Iris pigment epithelial cell (primary cell): Measurements from ENCODE around the gene TMEM178B.
A peak's percentile ranks its signal among the peaks of the same experiment; 100 is the strongest.
"Not testable (repeated sequence)": the region's sequence is repeated elsewhere in the genome, so short reads cannot be mapped to it uniquely, and the experiment has no call there.

Source experiments
- DNase-seq: peaks from one replicate; pipeline ENCODE4 v3.0.0-alpha.2; 2011; ENCODE audit warnings: low read depth

The TMEM178B gene

DNA sequence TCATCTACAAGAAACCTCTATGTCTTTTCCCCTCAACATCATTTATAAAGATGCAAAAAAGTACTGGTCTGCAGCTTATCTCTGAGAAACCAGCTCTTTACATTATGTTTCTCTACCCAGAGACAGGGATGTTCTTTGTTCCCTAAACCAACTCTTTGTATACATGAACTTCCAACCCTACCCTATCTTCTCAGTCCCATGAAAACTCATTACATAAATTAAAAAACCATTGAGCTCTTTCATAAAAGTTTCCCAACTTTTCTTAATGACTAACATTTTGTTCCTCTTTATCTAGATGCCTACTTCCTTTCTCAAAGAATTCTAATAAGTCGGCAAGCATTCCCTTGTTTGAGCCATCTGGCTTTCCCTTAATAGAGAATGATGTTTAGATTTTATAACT lies 284.5 kb downstream of the TMEM178B start:
- DNase-seq, result no peak

DNA sequence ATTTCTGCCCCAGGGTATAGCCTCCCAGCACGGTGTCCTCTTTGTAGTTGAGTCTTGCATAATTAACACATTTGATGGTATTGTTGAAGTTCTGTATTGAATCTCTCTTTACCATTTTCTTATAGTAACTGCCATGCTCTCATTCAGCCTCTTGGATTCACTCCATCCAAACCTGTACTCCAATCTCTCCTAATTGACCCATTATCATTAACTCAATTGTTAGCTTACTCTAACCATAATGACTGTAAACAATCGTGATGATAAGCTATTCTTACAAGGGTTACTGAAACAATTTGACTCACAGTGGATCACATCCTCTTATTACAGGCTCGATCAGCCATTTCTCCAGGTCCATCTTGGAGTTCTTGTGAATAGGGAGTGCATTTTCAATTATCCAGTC lies 285.4 kb downstream of the TMEM178B start:
- DNase-seq, result no peak

DNA sequence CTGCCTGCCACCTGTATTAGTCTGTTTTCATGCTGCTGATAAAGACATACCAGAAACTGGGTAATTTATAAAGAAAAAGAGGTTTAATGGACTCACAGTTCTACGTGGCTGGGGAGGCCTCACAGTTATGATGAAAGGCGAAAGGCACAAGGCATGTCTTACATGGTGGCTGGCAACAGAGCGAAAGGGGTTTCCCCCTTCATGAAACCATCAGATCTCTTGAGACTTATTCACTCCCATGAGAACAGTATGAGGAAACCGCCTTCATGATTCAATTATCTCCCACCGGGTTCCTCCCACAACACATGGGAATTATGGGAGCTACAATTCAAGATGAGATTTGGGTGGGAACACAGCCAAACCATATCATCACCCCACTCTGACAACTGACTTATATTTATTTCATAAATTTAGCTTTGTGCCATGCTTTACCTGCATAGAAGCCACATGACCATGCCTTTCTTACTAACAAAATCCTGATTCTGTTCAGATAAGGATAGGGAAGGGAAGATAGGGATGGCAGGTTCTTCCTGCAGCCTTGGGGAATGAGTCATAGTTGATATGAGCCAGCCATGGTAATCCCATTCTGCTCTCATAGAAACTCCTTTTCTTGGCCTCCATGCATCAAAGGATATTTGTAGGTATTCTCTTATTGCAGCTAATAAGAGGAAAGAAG lies 286.0 kb downstream of the TMEM178B start:
- DNase-seq, result no peak

DNA sequence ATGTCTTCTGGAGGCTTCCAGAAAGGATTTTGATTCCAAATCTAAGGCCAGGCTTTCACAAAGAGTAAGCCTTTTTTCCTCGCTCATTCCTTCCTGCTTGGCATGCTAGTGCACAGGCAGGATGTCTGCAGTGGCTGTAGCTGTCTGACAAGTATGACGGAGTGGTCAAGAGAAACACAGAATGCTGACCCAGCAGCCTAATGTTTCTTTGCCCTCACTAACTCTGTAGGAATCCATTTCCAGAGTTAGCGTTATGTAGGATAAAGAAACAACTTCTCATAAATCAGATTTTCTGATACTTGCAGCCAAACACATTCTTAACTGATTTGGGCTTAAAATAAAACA lies 286.5 kb downstream of the TMEM178B start:
- no peak for DNase-seq

DNA sequence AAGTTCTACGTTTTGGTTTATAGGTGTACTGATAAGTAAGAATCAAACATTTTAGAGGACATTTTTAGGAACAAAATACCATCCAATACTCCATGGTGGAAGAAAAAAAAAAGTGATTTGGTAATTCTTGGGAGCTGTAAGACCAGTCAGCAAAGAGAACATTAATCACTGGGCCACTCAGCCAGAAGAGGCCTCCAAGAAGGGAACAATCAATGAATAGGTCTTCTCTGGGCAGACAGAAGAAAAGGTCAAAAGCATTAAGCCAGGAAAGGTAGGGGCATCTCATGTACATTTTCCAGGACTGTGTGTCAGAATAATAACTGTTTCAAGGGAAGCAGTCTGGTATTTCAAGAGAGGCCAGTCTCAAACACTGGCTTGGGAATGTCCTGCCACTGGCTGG lies 286.9 kb downstream of the TMEM178B start:
- no peak for DNase-seq

GRCh38 chr7:141361479-141361878 lies 287.6 kb downstream of the TMEM178B start:
- DNase-seq, result no peak

GRCh38 chr7:141361960-141362359 lies 288.1 kb downstream of the TMEM178B start:
- no peak for DNase-seq

- peak; percentile 66 for DNase-seq
Observed at GRCh38 chr7:141362580-141363435, 288.9 kb downstream of the TMEM178B start.

DNA sequence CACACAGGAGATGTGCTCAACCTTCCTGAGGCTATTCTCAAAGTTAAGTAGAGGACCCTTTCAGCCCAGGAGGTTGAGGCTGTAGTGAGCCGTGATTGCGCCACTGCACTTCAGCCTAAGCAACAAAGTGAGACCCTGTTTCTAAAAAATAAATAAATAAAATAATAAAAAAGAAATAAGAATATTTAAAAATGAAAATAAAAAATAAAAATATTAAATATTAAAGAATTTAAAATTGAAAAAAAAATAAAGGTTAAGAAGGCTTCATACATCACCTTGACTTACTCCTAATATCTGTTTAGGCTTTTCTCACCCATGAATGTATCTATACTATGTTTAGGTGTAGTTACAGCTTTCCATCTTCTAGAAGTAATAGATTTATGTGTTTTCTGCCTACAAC lies 289.9 kb downstream of the TMEM178B start:
- no peak for DNase-seq

GRCh38 chr7:141366091-141366621 lies 292.3 kb downstream of the TMEM178B start:
- no peak for DNase-seq

GRCh38 chr7:141369422-141369821 lies 295.6 kb downstream of the TMEM178B start:
- no peak for DNase-seq

DNA sequence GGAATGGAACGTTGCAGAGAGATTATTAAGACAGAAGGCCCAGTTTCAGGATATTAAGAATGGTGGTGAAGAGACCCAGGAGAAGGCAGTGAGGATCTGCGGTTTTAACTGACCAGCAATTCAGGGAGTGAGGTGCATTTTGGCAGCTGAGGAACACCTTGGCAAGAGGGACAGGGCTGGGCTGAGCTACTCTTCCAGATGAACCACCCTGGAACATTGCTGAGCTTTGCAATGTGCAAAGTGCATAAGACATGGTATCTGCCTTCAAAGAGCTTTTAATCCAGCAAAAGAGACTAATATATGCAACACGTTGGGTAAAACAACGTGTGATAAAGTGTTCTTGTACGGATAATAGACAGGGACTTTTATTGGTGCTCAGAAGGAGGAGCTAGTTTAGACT lies 296.3 kb downstream of the TMEM178B start:
- no peak for DNase-seq

DNA sequence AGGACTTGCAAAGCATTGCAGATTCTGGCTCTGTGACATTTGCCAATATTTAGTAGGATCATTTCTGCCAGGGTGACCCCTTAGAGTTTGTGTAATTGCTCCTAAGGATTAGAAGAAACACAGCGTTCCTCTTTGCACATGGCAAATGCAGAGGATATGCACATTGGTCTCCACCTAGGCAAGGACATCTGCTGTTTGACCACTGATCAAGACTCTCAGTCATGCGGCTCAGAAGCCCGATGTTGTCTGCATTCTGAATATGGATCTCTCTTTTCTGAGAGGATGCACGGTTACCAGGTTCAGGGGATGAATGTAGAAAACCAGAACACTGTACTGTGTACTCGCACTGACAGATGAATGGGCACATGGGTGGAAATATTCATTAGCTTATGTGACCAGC lies 296.8 kb downstream of the TMEM178B start:
- no peak for DNase-seq

DNA sequence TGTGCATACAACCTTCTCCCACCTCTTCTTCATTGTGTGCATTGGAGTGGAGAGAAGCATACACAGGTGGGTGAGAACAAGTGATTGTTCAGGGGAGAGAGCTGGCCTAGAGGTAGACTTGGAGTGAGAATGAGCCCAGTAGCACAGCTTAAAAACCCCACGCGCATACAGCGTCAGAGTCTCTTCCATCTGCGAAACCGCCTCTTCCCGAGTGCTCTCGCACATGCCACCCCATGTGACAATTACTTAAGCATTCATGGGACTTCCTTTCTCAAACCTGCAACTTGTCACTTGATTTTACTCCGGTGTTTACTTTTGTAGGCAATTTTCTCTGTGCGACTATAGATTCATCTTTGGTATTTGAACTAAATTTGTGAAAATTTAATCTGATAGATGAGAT lies 300.6 kb downstream of the TMEM178B start:
- no peak for DNase-seq

DNA sequence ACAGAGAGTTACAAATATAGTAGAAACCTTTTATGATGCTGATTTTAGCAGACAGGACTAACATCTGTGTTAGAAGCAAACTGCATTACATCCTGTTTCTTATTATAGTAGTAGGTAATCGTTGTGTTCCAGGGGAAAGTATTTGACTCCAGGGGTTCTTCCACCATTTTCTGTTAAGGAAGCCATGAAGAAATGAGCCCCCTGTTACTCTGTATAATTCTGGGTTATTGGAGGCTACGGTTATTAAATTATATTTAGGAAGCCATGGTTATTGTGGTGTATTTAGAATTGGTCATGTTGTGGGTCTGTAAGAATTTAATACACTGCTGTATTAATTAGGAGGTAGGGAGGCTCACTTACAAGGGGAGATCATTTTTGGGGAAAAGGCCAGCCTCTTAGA lies 301.6 kb downstream of the TMEM178B start:
- no peak for DNase-seq

DNA sequence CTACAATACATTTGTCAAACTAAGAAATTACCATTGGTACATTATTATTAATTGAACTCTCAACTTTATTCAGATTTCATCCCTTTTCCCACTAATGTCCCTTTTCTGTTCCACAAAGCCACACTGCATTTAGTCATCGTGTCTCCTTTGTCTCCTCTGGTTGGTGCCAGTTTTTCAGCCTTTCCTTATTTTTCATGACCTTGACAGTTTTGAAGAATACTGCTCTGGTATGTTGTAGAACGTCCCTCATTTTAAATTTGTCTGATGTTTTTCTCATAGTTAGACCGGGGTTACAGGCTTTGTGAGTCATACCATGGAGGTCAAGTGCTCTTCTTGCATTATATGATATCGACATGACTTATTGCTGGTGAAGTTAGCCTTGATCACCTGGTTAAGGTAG lies 304.0 kb downstream of the TMEM178B start:
- DNase-seq, result no peak

DNA sequence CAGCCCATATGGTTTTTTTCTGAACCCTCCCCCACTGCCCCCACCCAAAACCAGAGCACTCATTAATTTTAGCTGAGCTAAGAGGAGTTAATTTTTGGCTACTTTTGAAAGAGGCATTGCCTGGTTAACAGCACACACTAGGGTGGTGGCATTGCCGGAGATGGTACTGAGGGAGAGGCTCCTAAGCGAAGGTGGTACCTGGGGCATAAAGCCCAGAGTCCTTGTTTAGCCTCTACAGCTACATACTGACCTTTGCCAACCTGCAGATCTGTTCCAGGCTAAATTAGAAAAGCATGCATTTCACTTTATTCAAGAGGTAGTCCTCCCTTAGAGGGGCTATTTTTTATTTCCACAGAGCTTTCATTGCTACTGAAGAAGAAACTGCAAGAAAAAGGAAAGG lies 304.5 kb downstream of the TMEM178B start:
- no peak for DNase-seq

DNA sequence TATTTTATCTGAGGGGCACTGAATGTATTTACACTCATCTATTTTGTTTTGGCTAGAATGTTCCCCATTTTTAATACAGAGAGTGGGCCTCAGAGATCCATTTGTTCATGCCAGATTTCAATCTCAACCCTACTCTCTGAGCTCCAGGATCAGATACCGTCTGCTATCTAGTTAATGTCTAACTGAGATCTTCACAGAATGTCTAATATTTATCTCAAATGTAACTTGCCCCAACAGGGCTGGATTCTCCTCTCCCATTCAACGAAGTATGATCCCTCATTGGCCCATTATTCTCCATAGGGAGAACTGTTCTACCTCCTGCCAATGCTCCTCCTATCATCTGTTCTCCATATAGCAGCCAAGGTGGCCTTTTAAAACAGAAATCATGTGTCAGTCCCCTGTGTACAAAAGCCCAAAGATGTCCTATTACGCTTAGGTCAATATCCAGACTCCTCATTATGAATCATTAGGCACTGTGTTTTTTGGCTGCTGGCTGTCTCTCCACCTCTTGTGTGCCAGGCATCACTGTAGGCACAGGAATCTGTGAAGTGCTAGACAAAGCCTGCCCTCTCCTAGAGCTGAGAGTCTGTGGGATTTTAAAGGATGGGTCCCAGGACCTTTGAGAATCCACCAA lies 308.0 kb downstream of the TMEM178B start:
- no peak for DNase-seq

GRCh38 chr7:141383356-141383755 lies 309.5 kb downstream of the TMEM178B start:
- not testable (repeated sequence) for DNase-seq

GRCh38 chr7:141386881-141387280 lies 313.0 kb downstream of the TMEM178B start:
- no peak for DNase-seq

DNA sequence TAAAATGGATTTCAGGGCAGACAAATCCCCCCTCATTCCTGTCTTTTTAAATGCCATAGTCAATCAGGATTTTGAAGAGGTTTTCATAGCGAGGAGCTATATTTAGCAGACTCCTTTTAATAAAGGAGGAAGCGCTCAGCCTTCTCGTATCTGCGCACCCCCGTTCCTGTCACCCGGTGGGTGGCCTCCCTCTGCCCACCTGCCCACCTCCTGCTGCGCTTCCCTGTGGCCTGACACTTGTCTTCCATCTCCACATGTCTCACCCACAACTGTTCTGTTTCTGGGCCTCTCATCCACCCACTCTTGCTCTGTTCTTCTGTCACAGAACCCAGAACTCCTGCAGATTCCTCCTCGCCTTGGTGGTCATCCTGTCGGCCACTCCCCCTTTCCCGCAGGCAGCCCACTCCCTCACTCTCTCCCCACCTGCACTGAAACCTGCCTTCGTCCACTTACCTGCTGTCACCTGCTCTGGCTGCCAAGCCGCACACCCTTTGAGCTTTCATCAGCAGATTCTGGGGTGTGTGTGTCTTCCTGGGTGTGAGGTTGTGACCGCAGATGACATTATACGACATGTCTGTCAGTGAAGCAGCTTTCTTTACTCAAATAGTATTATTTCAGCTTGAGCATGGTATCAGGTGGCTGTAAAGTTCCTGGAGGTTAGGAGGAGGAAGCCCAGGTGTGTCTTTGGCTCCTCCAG lies 313.8 kb downstream of the TMEM178B start:
- no peak for DNase-seq

DNA sequence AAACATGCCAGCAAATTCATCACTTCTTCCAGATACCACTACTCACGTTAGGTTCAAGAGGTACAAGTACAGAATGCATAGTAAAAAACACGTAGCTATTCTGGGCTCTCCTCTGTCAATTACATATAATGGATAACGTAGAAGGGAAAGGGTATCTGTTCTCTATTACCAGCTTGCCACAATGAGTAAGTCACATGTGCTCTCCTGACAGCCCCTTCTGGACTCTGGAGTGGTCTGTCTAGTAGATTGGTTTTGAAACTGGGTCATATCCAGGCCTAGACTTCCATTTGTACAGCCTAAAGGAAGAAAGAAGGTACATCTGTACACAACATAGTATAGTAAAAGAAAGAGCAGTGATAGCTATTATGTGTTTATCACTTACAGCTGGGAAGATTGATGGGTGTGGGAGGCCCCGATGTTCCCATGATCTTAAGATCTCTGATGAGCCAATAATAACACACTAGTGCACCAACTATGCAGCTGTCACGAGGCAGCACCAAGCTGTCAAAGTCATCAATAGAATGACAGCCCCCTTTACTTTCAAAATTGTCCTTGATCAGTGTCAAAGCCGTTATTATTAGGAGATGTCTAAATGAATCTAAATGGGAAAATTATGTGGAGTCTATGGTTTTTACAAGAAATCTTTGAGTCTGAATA lies 315.4 kb downstream of the TMEM178B start:
- DNase-seq, result no peak
